Heart left ventricle (tissue), 16 donors: ENCODE data around the gene JTB. TPM values are rescaled to one million over a fixed set of nuclear protein-coding genes. Genes with fewer than 3 reads are reported as not detected.

Source experiments
- ATAC-seq, 4 donors: fragments of 200-7000 bp; cut with Tn5 transposase; one replicate each; pipeline ENCODE4 v1.9.1; 2020 to 2022; ENCODE audit warnings: moderate library complexity in 4 of 4, mild to moderate bottlenecking in 3 of 4, moderate number of reproducible peaks in 1 of 4
- DNase-seq, 5 donors: peaks; one replicate each; pipeline ENCODE4 v3.0.0-alpha.2; 2020
- H3K27ac ChIP-seq, 12 donors: fragments of 200-600 bp; sonication (generic) in 4 of 12; one replicate each; pipeline versions ENCODE4 v1.5.0 to v1.8.0; 2016 to 2022; ENCODE audit warnings: mild to moderate bottlenecking in 2 of 12
- H3K27me3 ChIP-seq, 9 donors: fragments of 200-600 bp; sonication (generic) in 2 of 9; one replicate each; pipeline versions ENCODE4 v1.5.1 to v1.8.0; 2016 to 2022; ENCODE audit warnings: mild to moderate bottlenecking in 3 of 9
- H3K36me3 ChIP-seq, 9 donors: fragments of 200-600 bp; sonication (generic) in 2 of 9; one replicate each; pipeline versions ENCODE4 v1.5.0 to v1.8.0; 2018 to 2022; ENCODE audit warnings: mild to moderate bottlenecking in 2 of 9
- H3K4me1 ChIP-seq, 12 donors: fragments of 200-600 bp; sonication (generic) in 4 of 12; one replicate each; pipeline versions ENCODE4 v1.5.0 to v1.8.0; 2016 to 2022; ENCODE audit warnings: mild to moderate bottlenecking in 3 of 12
- H3K4me3 ChIP-seq, 12 donors: fragments of 200-600 bp; sonication (generic) in 4 of 12; one replicate each; pipeline versions ENCODE4 v1.5.0 to v1.8.0; 2017 to 2022; ENCODE audit warnings: mild to moderate bottlenecking in 9 of 12, moderate library complexity in 4 of 12
- H3K9me3 ChIP-seq, 12 donors: fragments of 200-600 bp; sonication (generic) in 4 of 12; one replicate each; pipeline versions ENCODE4 v1.5.0 to v1.8.0; 2016 to 2022; ENCODE audit warnings: mild to moderate bottlenecking in 1 of 12
- POLR2A ChIP-seq, 2 donors: fragments of 450-650 bp; IDR thresholded peaks; one replicate each; pipeline ENCODE4 v1.6.1; 2017; ENCODE audit warnings: antibody characterized with exemption in 2 of 2, mild to moderate bottlenecking in 2 of 2, moderate library complexity in 2 of 2
- WGBS, 4 donors: extraction: QIAGEN DNeasy Blood & Tissue Kit in 2 of 4; methylation state at CpG; one replicate each; pipeline versions ENCODE4 v1.1.5 to v1.1.7; 2013 to 2018; 5-methylcytosine and 5-hydroxymethylcytosine counted together
- intact Hi-C, 10 donors: fragments of 100-400 bp; cut with DNase I; formaldehyde crosslinking; loops; one replicate each; pipeline versions ENCODE4 v1.11.1 to v1.14.2; 2022
- polyA plus RNA-seq, 2 donors: library from polyadenylated mRNA; stranded (reverse); fragments of 200-250 nt; gene quantifications; one replicate each; pipeline ENCODE4 v1.2.3, GENCODE V29; 2013
- total RNA-seq, 9 donors: library from RNA; depleted of rRNA in 2 of 9; stranded (reverse); fragments of >200 nt in 2 of 9; fragmentation: NEBNext Ultra II Directional in 3 of 9; extraction: Animal tissue kit (Norgen Biotek cat#: 25700) in 3 of 9; gene quantifications; one replicate each; pipeline versions ENCODE4 v1.1.0 to v1.2.4, GENCODE V29; 2016 to 2023
- TF ChIP-seq, protein P1 (sequence below), 12 donors: fragments of 200-600 bp; sonication (generic) in 4 of 12; IDR thresholded peaks; one replicate each; pipeline versions ENCODE4 v1.5.0 to v1.8.0; 2018 to 2022; ENCODE audit warnings: antibody characterized with exemption in 12 of 12, mild to moderate bottlenecking in 5 of 12
- donor health status: ischemic (EF 13 %, LVEDD 7.1; RV severe dilation, severe dysfunction).
- donor health status: healthy with polysubstance abuse.
- donor health status: DM: no; HTN: yes; CAD: no.
- donor health status: DM: no; HTN: no; CAD: no.
- donor health status: ischemic (EF 25% LVEDD 6.9; RV normal size, moderate dysfunction).
- donor health status: ischemic (EF 25% LVEDD 5.7; RV mildly dilated, moderate dysfunction).
- donor health status: healthy.
- donor health status: DM: yes; HTN: yes; CAD: no.
- donor health status: ischemic (EF 35%, LVEDD 5.7; RV mildly dilated, moderate dysfunction).
- donor health status: nonischemic (EF 11% LVEDD 7.7; RV severe dilation, severe dysfunction).
- donor health status: DM: yes; HTN: yes; CAD: no.
- donor health status: PGD.
- donor health status: ischemic (EF 29% LVEDD 5.4; RV normal size, mild dysfunction).
- donor health status: nonischemic (EF 23%, LVEDD 6.1; RV moderate dilation, normal function).

Gene JTB
- total and polyA plus RNA-seq, 11 donors: 55.0 to 222 (median 85.8) TPM

DNA sequence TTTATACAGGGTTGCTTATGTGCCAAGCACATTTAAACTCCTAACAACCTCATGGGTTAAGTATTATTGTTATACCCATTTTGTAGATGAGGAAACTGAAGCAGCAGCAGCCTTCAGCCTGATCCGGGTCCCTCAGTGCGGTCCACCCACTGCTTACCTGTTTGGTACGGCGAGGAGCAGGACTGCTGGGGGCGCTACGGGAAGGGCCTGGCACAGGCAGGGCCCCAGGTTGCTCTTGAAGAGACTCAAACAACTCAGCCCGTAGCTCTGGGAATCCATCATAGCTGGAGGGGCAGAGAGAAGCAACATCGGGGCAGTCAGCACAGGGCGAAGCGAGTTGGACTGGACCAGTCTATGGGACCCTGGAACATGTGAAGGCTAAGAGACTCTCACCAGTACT is 40.1 kb downstream of the JTB start:
- H3K4me3 ChIP-seq: no peak overlapping the region
- H3K36me3 ChIP-seq: peaks cover 0 to 99% (median 94%) of the 10 kb centered on the region in 9 donors
- no peaks in the 10 kb centered on the region for H3K9me3 ChIP-seq
- no peak overlapping the region for H3K27ac ChIP-seq
- H3K27me3 ChIP-seq: no peaks in the 10 kb centered on the region
- ATAC-seq: no peak
- WGBS, 4 donors: 97 to 98% (median 97%) methylated on average over 9 to 10 of the region's 10 CpGs
- no peak for DNase-seq
- intact Hi-C loops: no loop called here
- TF ChIP-seq, protein P1, sequence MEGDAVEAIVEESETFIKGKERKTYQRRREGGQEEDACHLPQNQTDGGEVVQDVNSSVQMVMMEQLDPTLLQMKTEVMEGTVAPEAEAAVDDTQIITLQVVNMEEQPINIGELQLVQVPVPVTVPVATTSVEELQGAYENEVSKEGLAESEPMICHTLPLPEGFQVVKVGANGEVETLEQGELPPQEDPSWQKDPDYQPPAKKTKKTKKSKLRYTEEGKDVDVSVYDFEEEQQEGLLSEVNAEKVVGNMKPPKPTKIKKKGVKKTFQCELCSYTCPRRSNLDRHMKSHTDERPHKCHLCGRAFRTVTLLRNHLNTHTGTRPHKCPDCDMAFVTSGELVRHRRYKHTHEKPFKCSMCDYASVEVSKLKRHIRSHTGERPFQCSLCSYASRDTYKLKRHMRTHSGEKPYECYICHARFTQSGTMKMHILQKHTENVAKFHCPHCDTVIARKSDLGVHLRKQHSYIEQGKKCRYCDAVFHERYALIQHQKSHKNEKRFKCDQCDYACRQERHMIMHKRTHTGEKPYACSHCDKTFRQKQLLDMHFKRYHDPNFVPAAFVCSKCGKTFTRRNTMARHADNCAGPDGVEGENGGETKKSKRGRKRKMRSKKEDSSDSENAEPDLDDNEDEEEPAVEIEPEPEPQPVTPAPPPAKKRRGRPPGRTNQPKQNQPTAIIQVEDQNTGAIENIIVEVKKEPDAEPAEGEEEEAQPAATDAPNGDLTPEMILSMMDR (IDR thresholded peaks at IDR 0.05): no peak
- no peak for TF ChIP-seq POLR2A (IDR thresholded peaks at IDR 0.05)
- H3K4me1 ChIP-seq: peaks cover 0 to 2% (median 0%) of the 10 kb centered on the region in 12 donors

DNA sequence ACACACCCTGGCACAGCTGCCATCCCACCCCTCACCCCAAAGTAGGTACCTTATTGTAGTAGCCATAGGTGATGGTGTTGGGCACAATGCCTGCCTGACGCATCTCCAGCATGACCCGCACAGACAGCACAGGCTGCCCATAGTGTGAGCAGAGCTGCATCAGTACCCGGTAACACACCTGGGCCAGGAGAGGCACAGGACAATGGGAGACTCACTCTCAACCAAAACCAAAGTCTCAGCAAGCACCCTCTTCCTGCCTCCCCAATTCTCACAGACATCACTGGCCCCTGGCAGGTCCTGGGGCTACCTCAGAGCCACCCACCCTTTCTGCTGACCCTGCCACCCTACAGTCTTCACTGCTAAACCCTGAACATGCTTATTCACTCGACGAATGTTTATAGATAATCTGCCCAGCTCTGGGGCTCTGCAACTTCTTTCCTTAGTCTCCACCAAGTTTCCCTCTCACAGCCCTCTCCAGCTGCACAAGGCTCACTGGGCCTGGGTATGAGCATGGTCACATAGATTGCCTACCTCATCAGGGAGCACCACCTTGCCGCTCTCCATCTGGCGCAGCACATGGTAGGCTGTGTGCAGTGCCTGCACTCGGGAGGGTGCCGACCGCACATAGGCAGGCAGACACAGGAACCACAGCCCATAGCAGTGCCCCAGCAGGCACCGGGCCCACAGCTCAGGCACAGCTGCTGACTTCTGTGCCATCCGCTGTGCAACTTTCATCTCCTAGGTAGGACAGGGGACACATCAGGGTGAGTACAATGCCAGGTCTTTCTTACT is 41.3 kb downstream of the JTB start:
- intact Hi-C loops: no loop called here
- Histone ChIP-seq H3K9me3 (no peaks in the 10 kb centered on the region), H3K27me3 (no peaks in the 10 kb centered on the region), H3K36me3 (peaks cover 0 to 100% (median 94%) of the 10 kb centered on the region in 9 donors), H3K4me3 (no peak overlapping the region), H3K27ac (no peak overlapping the region), H3K4me1 (no peaks in the 10 kb centered on the region)
- DNase-seq: no peak
- ATAC-seq: no peak
- TF ChIP-seq, protein P1 (IDR thresholded peaks at IDR 0.05): no peak
- TF ChIP-seq POLR2A (IDR thresholded peaks at IDR 0.05): no peak
- 94 to 98% (median 96%) methylated on average over 10 to 12 of the region's 12 CpGs for WGBS, 4 donors

DNA sequence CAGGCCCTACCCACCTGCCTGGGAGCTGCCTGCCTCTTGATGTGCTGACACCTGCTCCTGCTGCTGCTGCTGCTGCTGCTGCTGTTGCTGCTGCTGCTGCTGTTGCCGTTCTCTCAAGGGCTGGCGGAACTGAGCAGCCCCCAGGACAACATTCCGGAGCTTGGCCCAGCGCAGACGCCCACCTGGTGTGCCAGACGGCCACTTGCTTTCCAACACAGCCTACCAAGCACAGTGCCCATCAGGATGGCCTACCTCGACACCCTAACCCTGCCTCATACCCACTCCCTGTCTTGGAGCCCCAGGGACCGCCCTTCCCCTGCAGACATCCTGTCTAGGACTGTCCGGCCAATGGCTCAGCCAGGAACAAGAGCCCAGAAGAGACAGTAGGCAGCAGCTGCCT is 42.7 kb downstream of the JTB start:
- TF ChIP-seq, protein P1 (IDR thresholded peaks at IDR 0.05): no peak
- no peak for TF ChIP-seq POLR2A (IDR thresholded peaks at IDR 0.05)
- DNase-seq (no peak), ATAC-seq (no peak)
- H3K36me3 ChIP-seq: peaks cover 0 to 100% (median 88%) of the 10 kb centered on the region in 9 donors
- intact Hi-C loops: no loop called here
- H3K4me3 ChIP-seq: no peak overlapping the region
- H3K27me3 ChIP-seq: no peaks in the 10 kb centered on the region
- H3K9me3 ChIP-seq: no peaks in the 10 kb centered on the region
- H3K4me1 ChIP-seq: no peaks in the 10 kb centered on the region
- 85 to 100% (median 93%) methylated on average over 9 of the region's 9 CpGs for WGBS, 4 donors
- no peak overlapping the region for H3K27ac ChIP-seq

DNA sequence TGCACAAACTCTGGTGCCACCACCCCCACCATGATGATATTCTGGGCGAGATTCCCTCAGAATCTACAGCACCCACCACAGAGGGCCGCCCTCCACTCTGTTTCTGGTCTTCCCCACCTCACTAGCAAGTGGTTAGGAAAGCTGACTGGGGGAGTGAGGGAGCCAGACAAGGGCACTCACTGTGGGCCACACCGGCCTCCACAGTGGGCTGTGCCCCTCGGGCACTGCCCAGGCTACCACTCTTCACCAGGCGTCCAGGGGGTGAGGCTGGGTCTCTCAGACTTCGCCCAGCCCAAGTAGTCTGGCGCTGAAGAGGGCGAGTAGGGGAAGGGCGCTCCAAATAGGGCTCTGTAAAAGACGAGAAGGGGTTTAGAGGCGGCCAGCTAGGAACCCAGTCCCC is 43.5 kb downstream of the JTB start:
- intact Hi-C loops: no loop called here

More for the DNA sequence above, 43.5 kb downstream of the JTB start:
- no peaks in the 10 kb centered on the region for H3K27me3 ChIP-seq
- DNase-seq (no peak), ATAC-seq (no peak)
- no peak overlapping the region for H3K27ac ChIP-seq
- H3K36me3 ChIP-seq: peaks cover 0 to 98% (median 89%) of the 10 kb centered on the region in 9 donors
- no peak overlapping the region for H3K4me3 ChIP-seq
- no peaks in the 10 kb centered on the region for H3K9me3 ChIP-seq
- TF ChIP-seq, protein P1 (IDR thresholded peaks at IDR 0.05): no peak
- WGBS, 4 donors: 93 to 97% (median 96%) methylated on average over 11 of the region's 11 CpGs
- H3K4me1 ChIP-seq: peaks cover 0 to 4% (median under 1%) of the 10 kb centered on the region in 12 donors
